HPDE6-E6E7 (cell line): ENCODE results near the gene PSMD13.
A peak's percentile ranks its signal among the peaks of the same experiment; 100 is the strongest.
"Not testable (repeated sequence)": the region's sequence is repeated elsewhere in the genome, so short reads cannot be mapped to it uniquely, and the experiment has no call there.

ENCODE experiments used
- DNase-seq: peaks from one replicate; pipeline ENCODE4 v3.0.0; 2011; ENCODE audit warnings: missing footprints; ENCODE audit errors: extremely low spot score

Gene PSMD13

GRCh38 chr11:236774-237767 is at the start of gene PSMD13:
Gene PSMD13 (plus strand): TSS chr11:236976. CDS start chr11:237050, 74 bp downstream.
- peak; percentile 82 for DNase-seq

- not testable (repeated sequence) for DNase-seq
Observed at GRCh38 chr11:189200-189783, 47.5 kb upstream of the PSMD13 start.

DNA sequence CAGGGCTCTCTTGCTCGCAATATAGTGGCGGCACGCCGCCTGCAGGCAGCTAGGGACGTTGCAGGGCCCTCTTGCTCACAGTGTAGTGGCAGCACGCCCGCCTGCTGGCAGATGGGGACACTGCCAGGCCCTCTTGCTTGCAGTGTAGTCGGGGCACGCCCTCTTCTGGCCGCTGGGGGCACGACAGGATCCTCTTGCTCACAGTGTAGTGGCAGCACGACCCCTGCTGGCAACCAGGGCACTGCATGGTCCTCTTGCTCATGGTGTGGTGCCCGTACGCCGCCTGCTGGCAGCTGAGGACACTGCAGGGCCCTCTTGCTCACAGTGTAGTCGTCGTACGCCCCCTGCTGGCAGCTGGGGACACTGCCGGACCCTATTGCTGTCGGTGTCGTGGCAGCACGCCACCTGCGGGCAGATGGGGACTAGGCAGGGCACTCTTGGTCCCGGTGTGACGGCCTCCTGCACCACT is 46.9 kb upstream of the PSMD13 start:
- not testable (repeated sequence) for DNase-seq

- DNase-seq: not testable (repeated sequence)
Observed at GRCh38 chr11:190546-190945, 46.2 kb upstream of the PSMD13 start.

DNA sequence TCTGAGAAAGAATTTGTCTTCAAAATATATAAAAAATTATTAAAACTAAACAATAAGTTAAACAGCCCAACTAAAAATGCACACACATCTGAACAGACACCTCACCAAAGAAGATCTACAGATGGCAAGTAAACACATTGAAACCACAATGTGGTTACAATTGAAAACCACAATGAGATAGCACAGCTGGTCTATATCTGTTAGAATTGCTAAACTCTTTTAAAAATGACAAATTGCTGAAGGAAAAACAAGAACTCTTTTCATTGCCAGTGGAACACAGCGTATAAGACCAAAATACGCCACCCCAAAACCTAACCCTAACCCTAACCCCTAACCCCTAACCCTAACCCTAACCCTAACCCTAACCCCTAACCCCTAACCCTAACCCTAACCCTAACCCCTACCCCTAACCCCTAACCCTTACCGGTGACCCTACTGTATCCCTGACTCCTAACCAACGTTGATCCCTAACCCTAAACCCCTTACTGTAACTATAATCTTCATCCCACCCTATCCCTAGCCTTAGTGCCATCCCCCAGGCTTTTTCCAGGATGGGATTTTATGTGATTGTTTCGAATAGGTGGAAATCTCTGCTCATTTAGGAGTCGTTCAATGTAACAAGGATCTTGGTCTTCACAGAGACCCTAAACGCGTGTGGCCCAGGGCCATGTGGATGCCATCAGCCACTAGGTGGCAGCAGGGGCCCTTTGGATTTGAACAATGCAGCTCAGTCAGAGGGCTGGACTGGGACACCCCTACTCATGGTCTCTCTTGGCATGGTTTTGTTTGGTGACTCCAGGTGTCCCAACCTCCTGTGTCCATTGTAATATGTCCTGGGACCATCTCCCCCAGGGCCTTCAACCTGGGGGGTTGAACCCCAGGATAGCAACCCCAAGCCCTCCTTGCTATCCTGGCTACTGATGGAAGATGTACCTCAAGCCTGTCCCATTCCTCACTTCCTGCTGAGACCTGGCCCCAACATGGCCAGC is 45.0 kb upstream of the PSMD13 start:
- not testable (repeated sequence) for DNase-seq

- not testable (repeated sequence) for DNase-seq
Observed at GRCh38 chr11:192674-193128, 44.1 kb upstream of the PSMD13 start, which contains the start of gene SCGB1C1. Gene SCGB1C1 (plus strand): TSS chr11:193078. CDS start chr11:193100, 22 bp downstream.

DNA sequence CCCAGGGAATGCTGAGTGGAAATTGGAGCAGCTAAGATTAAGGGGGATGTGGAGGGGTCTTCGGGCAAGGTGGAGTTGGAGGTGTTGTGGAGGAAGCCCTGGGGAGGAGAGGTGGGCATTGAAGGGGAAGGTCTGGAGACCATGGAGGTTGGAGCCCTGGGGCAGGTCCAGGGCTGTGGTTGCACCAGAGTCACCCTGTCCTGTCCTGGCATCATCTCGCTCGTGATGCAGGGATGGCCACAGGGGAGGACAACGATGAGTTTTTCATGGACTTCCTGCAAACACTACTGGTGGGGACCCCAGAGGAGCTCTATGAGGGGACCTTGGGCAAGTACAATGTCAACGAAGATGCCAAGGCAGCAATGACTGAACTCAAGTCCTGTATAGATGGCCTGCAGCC is 43.3 kb upstream of the PSMD13 start:
- not testable (repeated sequence) for DNase-seq

- no peak for DNase-seq
Observed at GRCh38 chr11:196786-197731, 39.7 kb upstream of the PSMD13 start.

DNA sequence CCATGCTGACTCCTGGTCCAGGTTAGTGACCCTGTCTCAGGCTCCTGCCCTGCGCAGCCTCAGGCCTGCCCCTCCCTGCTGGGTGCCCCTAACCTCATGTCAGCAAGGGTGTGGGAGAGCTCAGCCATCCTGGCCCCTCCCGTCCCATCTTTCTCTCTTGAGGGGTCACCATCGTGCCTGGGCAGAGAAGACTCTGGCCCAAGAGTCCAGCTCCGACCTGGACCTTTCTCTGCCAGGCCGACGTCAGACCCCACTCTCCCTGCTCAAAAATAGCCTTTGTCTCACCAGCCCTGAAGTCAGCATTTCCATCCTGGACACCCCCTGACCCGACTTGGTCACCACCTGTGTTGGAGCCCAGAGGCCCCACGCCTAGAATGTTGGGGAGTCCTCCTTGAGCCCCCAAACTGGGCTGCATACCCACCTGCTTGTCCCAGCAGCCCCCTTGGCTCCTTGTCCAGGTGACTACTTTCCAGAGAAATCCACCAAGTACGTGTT is 39.0 kb upstream of the PSMD13 start:
- no peak for DNase-seq

- no peak for DNase-seq
Observed at GRCh38 chr11:198236-198806, 38.5 kb upstream of the PSMD13 start.

GRCh38 chr11:199004-199581 is 37.7 kb upstream of the PSMD13 start:
- no peak for DNase-seq

GRCh38 chr11:199782-200181 is 37.0 kb upstream of the PSMD13 start:
- DNase-seq: no peak

GRCh38 chr11:200224-201003 is 36.4 kb upstream of the PSMD13 start:
- no peak for DNase-seq

- DNase-seq: no peak
Observed at GRCh38 chr11:201966-202365, 34.8 kb upstream of the PSMD13 start.

- no peak for DNase-seq
Observed at GRCh38 chr11:202490-202889, 34.3 kb upstream of the PSMD13 start.

DNA sequence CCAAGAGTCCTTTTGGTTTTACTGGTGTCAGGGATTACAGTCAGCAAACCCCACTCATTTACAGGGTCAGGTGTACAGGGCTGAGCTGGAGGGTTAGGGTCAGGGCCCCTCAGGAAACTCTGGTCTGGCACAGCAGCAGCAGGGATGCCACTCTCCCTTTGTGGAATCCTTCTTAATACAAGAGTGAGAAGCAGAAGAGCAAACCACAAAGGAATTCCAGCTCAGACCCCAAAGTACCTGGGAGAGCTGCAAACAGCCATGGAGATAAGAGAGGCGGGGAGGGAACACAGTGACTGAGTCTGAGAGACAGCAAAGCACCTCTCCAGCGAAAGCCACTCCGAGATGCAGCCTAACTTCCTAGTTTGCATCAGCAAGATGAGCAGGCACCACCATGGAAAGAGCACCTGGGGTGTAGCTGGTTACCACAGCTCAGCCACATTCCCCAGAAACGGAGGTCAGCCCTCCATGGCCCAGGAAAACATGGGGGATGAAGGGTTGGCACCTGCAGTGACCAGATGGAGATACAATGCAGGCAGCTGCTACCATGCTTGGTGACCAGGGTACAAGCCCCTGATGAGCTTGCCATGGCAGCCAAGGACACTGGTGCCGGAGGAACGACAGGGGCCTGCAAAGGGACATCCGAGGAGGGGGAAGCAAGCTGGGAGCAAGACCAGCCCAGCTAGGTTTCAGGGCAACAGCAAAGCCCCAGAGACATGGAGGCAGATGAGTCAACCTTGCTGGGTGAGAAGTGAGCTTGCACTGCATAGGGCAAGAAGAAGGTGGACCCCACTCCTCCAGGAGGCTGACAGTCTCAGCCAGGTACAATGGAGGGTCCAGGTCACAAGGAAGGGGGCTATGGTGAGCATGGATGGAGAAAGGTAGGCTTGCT is 33.5 kb upstream of the PSMD13 start:
- no peak for DNase-seq

DNA sequence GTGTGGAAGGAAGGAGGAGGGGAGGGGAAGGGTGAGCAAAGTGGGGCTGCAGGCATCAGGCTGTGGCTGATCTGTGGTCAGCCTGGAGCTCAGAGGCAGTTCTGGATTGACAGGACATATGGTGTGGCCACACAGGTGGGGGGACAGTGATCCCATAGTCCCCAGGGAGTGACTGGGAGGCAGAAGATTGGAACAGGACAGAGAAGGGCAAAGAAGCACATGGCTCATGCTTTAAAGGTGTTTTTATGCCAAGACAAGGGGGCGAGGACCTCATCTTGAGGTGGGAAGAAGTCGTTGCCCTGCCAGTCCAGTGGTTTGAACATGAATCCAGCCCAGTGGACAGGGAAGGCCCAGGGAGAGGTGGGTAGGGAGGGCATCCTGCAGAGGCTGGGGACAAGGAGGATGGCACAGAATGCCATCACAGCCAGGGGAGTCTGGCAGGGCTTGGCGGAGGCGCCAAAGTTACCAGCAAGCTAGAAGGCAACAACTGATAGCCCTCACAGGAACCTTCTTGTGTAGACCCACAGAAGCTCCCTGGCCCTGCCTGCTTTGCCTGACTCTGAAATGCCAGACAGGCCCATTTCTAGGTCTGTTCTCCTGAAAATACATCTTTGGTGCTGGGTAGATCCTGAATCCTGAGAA is 32.7 kb upstream of the PSMD13 start:
- DNase-seq: no peak
